ENCODE results near the gene CERK. TPM values are rescaled to one million over a fixed set of nuclear protein-coding genes. Genes with fewer than 3 reads are reported as not detected.

CERK gene
- total and polyA plus RNA-seq, 9 of the 15 experiments (the other 6 are each of a cell fraction or from before 2014, with no cell fraction given): 1.1 to 14.9 (median 8.7) TPM

GRCh38 chr22:46641811-46642266, 96.2 kb downstream of the CERK start (continued):
- TF ChIP-seq ZNF518B (CRISPR knock-in tag; IDR thresholded peaks at IDR 0.05) (no peak), PYGO2 (tag; IDR thresholded peaks at IDR 0.05) (no peak), POLR2AphosphoS5 (IDR thresholded peaks at IDR 0.05; ENCODE audit: control insufficient read depth, insufficient read depth, low read depth, low read length) (no peak), RREB1 (CRISPR knock-in tag; IDR thresholded peaks at IDR 0.05) (no peak), RERE (CRISPR knock-in tag; IDR thresholded peaks at IDR 0.05; ENCODE audit: borderline replicate concordance) (no peak), AFF1 (IDR thresholded peaks at IDR 0.05; ENCODE audit: low read depth in 1 of 2, partially characterized antibody in 2 of 2) (no peak)
